SK-N-SH (cell line): ENCODE data around the gene ERC2. TPM values are rescaled to one million over a fixed set of nuclear protein-coding genes. Genes with fewer than 3 reads are reported as not detected.

Source experiments
- CTCF ChIA-PET: fragments of 300-600, 350-600 bp; formaldehyde crosslinking; extraction: SDS; loops from one replicate; lab custom pipeline; 2021; lab: Yijun Ruan, JAX
- POLR2A ChIA-PET: fragments of 350-600 bp; sonication (Branson Sonifier 250); formaldehyde crosslinking; extraction: SDS; loops from one replicate; lab custom pipeline; 2020; ENCODE audit warnings: antibody characterized with exemption, inconsistent platforms; lab: Yijun Ruan, JAX
- DNase-seq: peaks from one replicate; pipeline ENCODE4 v3.0.0; 2012
- H2AFZ ChIP-seq: fragments of 200-600 bp; sonication (generic); 2 replicates; pipeline ENCODE4 v1.8.1; 2016; ENCODE audit warnings: antibody characterized with exemption, mild to moderate bottlenecking, low read depth
- H3F3A ChIP-seq: fragments of 200-600 bp; sonication (generic); replicated peaks from 2 replicates; pipeline ENCODE3; 2016; ENCODE audit warnings: antibody characterized with exemption, mild to moderate bottlenecking; ENCODE audit not compliant: insufficient read depth
- H3K27ac ChIP-seq, 2 experiments: fragments of 200-500 bp in 1 of 2; fragments of 200-600 bp in 1 of 2; sonication (Bioruptor generic) in 1 of 2; sonication (generic), shearing (Covaris generic) in 1 of 2; 2 replicates each; pipeline versions ENCODE4 v1.5.1 to v1.6.1; 2014 to 2016; ENCODE audit warnings: low read depth in 2 of 2, inconsistent platforms in 1 of 2, low read length in 1 of 2, mild to moderate bottlenecking in 1 of 2, mixed read lengths in 1 of 2
- H3K27me3 ChIP-seq: fragments of 200-600 bp; sonication (generic), shearing (Covaris generic); 2 replicates; pipeline ENCODE4 v1.6.1; 2016; ENCODE audit warnings: mixed run types; ENCODE audit not compliant: insufficient read depth
- H3K36me3 ChIP-seq, 2 experiments: fragments of 200-500 bp in 1 of 2; fragments of 200-600 bp in 1 of 2; sonication (Bioruptor generic) in 1 of 2; sonication (generic) in 1 of 2; replicated peaks in 1 of 2; 2 replicates each; pipeline versions ENCODE3 to v1.5.1; 2014 to 2016; ENCODE audit warnings: low read length in 1 of 2, mild to moderate bottlenecking in 1 of 2; ENCODE audit not compliant: insufficient read depth in 2 of 2, control insufficient read depth in 1 of 2
- H3K4me1 ChIP-seq, 2 experiments: fragments of 200-500 bp in 1 of 2; fragments of 200-600 bp in 1 of 2; sonication (Bioruptor generic) in 1 of 2; sonication (generic), shearing (Covaris generic) in 1 of 2; 2 replicates each; pipeline versions ENCODE4 v1.5.1 to v1.6.1; 2014 to 2016; ENCODE audit warnings: low read depth in 1 of 2, low read length in 1 of 2, mixed run types in 1 of 2; ENCODE audit not compliant: insufficient read depth in 2 of 2, control insufficient read depth in 1 of 2
- H3K4me2 ChIP-seq: fragments of 200-600 bp; sonication (generic), shearing (Covaris generic); 2 replicates; pipeline ENCODE4 v1.6.1; 2017; ENCODE audit warnings: mixed run types
- H3K4me3 ChIP-seq, 2 experiments: fragments of 200-500 bp in 1 of 2; fragments of 200-600 bp in 1 of 2; sonication (Bioruptor generic) in 1 of 2; sonication (generic), shearing (Covaris generic) in 1 of 2; 2 replicates each; pipeline versions ENCODE4 v1.5.1 to v1.8.1; 2014 to 2016; ENCODE audit warnings: low read depth in 2 of 2, inconsistent platforms in 1 of 2, low read length in 1 of 2, mild to moderate bottlenecking in 1 of 2, mixed read lengths in 1 of 2, moderate library complexity in 1 of 2
- H3K79me2 ChIP-seq: fragments of 200-600 bp; sonication (generic); 2 replicates; pipeline ENCODE4 v1.8.1; 2017; ENCODE audit warnings: mild to moderate bottlenecking; ENCODE audit not compliant: insufficient read depth
- H3K9ac ChIP-seq: fragments of 200-600 bp; sonication (generic); 2 replicates; pipeline ENCODE4 v1.6.1; 2017; ENCODE audit warnings: mixed run types
- H3K9me2 ChIP-seq: fragments of 200-600 bp; sonication (generic); 2 replicates; pipeline ENCODE4 v1.6.1; 2017; ENCODE audit warnings: mixed run types
- H3K9me3 ChIP-seq: fragments of 200-600 bp; sonication (generic); 2 replicates; pipeline ENCODE4 v1.6.1; 2017; ENCODE audit warnings: mixed run types, mild to moderate bottlenecking, moderate library complexity
- H4K20me1 ChIP-seq: fragments of 200-600 bp; sonication (generic); 2 replicates; pipeline ENCODE4 v1.6.1; 2017; ENCODE audit warnings: mild to moderate bottlenecking, mixed run types; ENCODE audit not compliant: insufficient read depth
- CHD2 ChIP-seq: fragments of 150-350 bp; IDR thresholded peaks from 2 replicates; pipeline ENCODE4 v1.6.1; 2018; ENCODE audit warnings: low read length; ENCODE audit not compliant: partially characterized antibody
- ELF1 ChIP-seq: IDR thresholded peaks from 2 replicates; pipeline ENCODE4 v1.4.0; 2012
- FOSL2 ChIP-seq: IDR thresholded peaks from 2 replicates; pipeline ENCODE4 v1.4.0; 2012; ENCODE audit warnings: low read depth, mild to moderate bottlenecking, moderate library complexity, borderline replicate concordance
- GATA2 ChIP-seq: sonication (generic); formaldehyde crosslinking; IDR thresholded peaks from 2 replicates; pipeline ENCODE4 v1.5.0; 2020; ENCODE audit warnings: mild to moderate bottlenecking, missing genetic modification reagents
- MEF2A ChIP-seq: IDR thresholded peaks from 2 replicates; pipeline ENCODE4 v1.4.0; 2012; ENCODE audit warnings: low read depth, borderline replicate concordance
- MXI1 ChIP-seq: IDR thresholded peaks from 2 replicates; pipeline ENCODE4 v1.6.1; 2012; ENCODE audit warnings: mild to moderate bottlenecking, low read depth, low read length, improper control_type of control experiment
- POLR2AphosphoS5 ChIP-seq: IDR thresholded peaks from 2 replicates; pipeline ENCODE4 v1.6.1; 2012; ENCODE audit warnings: low read depth, low read length
- RCOR1 ChIP-seq: fragments of 150-350 bp; IDR thresholded peaks from 2 replicates; pipeline ENCODE4 v1.6.1; 2017; ENCODE audit warnings: antibody characterized with exemption, low read length
- RXRA ChIP-seq: IDR thresholded peaks from 2 replicates; pipeline ENCODE4 v1.4.0; 2012; ENCODE audit warnings: low read depth, mild to moderate bottlenecking, borderline replicate concordance
- SIN3A ChIP-seq: IDR thresholded peaks from 2 replicates; pipeline ENCODE4 v1.6.1; 2012; ENCODE audit warnings: low read depth, mild to moderate bottlenecking, low read length, moderate library complexity, borderline replicate concordance
- SMC3 ChIP-seq: IDR thresholded peaks from 2 replicates; pipeline ENCODE4 v1.6.1; 2012; ENCODE audit warnings: low read depth, low read length, improper control_type of control experiment
- TCF12 ChIP-seq: IDR thresholded peaks from 2 replicates; pipeline ENCODE4 v1.4.0; 2012
- TEAD4 ChIP-seq: IDR thresholded peaks from 2 replicates; pipeline ENCODE4 v1.4.0; 2012; ENCODE audit warnings: mild to moderate bottlenecking, borderline replicate concordance; ENCODE audit not compliant: insufficient read depth
- YY1 ChIP-seq: IDR thresholded peaks from 2 replicates; pipeline ENCODE4 v1.4.0; 2012; ENCODE audit warnings: low read depth, mild to moderate bottlenecking
- WGBS: methylation state at CpG from one replicate; pipeline ENCODE4 v1.1.6; 2017; ENCODE audit warnings: low lambda C conversion rate; 5-methylcytosine and 5-hydroxymethylcytosine counted together
- polyA plus RNA-seq, 3 experiments: library from polyadenylated mRNA; depleted of rRNA; stranded (reverse); fragments of >200 nt; gene quantifications; 2 replicates each; pipeline ENCODE4 v1.2.3, GENCODE V29; 2012
- TF ChIP-seq, protein P1 (sequence below): IDR thresholded peaks from 2 replicates; pipeline ENCODE4 v1.4.0; 2012; ENCODE audit warnings: low read depth, borderline replicate concordance
- TF ChIP-seq, protein P2 (sequence below): fragments of 200-600 bp; sonication (generic); IDR thresholded peaks from 2 replicates; pipeline ENCODE4 v1.6.1; 2017; ENCODE audit warnings: antibody characterized with exemption, mild to moderate bottlenecking, moderate library complexity
- TF ChIP-seq, protein P3 (sequence below): IDR thresholded peaks from 2 replicates; pipeline ENCODE4 v1.4.0; 2012; ENCODE audit warnings: low read depth, borderline replicate concordance
- TF ChIP-seq, protein P4 (sequence below): fragments of 150-350 bp; IDR thresholded peaks from 2 replicates; pipeline ENCODE4 v1.6.1; 2017; ENCODE audit warnings: antibody characterized with exemption, low read length, low read depth, borderline replicate concordance

ERC2 gene
- polyA plus RNA-seq, 1 of the 3 experiments (the other 2 are of a cell fraction) = 1.6 TPM

DNA sequence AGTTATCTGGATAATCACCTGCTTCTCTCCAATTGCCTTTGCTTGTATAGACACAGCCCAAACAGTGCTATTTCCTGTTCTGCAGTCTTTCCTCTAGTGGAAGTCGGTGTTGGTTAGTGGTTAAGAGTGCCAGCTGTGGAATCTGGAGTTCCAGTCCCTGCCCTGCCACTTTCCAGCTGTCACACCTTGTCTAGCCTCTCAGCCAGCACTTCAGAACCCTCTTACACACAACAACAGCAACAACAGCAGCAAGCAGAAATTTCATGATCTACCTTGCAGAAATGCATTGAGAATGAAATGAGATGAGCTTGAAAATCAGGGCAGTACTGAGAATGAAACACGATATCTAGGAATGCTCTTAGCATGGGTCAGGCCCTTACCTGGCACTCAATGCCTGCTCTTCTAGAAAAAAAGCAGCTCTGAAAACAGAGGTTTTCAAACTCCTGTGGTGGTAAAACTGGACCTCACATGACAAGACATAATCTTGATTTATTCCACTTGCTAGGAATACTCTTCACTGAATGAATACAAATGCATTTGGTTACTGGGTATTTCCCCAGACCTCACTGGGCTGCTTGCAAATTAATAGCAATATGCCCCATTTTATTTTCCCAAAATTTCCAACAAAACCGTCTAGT lies 977.9 kb downstream of the ERC2 start:
- Histone ChIP-seq H3F3A (peaks cover 17% of the 10 kb centered on the region), H3K9ac (no peak overlapping the region), H3K27me3 (no peaks in the 10 kb centered on the region), H3K36me3 (no peaks in the 10 kb centered on the region), H3K9me2 (no peaks in the 10 kb centered on the region), H3K4me1 (peaks cover 11 to 28% of the 10 kb centered on the region in 2 experiments), H3K9me3 (no peaks in the 10 kb centered on the region), H4K20me1 (no peaks in the 10 kb centered on the region), H3K79me2 (peaks cover 27% of the 10 kb centered on the region), H3K4me2 (no peak overlapping the region; the same call in 1 of the 2 replicates), H2AFZ (no peak overlapping the region), H3K27ac (peak overlapping the region; percentile 24 to 58; a peak in 2 of 4 replicates), H3K4me3 (no peak overlapping the region)
- DNase-seq = no peak
- 57% methylated on average over 3 of the region's 3 CpGs for WGBS
- no peak for TF ChIP-seq FOSL2
- no peak for TF ChIP-seq MEF2A
- TF ChIP-seq GATA2 (CRISPR knock-in tag) = no peak
- TF ChIP-seq CHD2 = no peak
- TF ChIP-seq SMC3 = no peak
- TF ChIP-seq RXRA = no peak
- no peak for TF ChIP-seq YY1
- TF ChIP-seq, protein P1, sequence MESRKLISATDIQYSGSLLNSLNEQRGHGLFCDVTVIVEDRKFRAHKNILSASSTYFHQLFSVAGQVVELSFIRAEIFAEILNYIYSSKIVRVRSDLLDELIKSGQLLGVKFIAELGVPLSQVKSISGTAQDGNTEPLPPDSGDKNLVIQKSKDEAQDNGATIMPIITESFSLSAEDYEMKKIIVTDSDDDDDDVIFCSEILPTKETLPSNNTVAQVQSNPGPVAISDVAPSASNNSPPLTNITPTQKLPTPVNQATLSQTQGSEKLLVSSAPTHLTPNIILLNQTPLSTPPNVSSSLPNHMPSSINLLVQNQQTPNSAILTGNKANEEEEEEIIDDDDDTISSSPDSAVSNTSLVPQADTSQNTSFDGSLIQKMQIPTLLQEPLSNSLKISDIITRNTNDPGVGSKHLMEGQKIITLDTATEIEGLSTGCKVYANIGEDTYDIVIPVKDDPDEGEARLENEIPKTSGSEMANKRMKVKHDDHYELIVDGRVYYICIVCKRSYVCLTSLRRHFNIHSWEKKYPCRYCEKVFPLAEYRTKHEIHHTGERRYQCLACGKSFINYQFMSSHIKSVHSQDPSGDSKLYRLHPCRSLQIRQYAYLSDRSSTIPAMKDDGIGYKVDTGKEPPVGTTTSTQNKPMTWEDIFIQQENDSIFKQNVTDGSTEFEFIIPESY = no peak
- no peak for TF ChIP-seq RCOR1
- no peak for TF ChIP-seq TEAD4
- TF ChIP-seq, protein P2, sequence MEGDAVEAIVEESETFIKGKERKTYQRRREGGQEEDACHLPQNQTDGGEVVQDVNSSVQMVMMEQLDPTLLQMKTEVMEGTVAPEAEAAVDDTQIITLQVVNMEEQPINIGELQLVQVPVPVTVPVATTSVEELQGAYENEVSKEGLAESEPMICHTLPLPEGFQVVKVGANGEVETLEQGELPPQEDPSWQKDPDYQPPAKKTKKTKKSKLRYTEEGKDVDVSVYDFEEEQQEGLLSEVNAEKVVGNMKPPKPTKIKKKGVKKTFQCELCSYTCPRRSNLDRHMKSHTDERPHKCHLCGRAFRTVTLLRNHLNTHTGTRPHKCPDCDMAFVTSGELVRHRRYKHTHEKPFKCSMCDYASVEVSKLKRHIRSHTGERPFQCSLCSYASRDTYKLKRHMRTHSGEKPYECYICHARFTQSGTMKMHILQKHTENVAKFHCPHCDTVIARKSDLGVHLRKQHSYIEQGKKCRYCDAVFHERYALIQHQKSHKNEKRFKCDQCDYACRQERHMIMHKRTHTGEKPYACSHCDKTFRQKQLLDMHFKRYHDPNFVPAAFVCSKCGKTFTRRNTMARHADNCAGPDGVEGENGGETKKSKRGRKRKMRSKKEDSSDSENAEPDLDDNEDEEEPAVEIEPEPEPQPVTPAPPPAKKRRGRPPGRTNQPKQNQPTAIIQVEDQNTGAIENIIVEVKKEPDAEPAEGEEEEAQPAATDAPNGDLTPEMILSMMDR = no peak
- no peak for TF ChIP-seq TCF12
- TF ChIP-seq ELF1 = no peak
- TF ChIP-seq POLR2AphosphoS5 = no peak
- TF ChIP-seq MXI1 = no peak
- TF ChIP-seq SIN3A = no peak
- TF ChIP-seq, protein P3, sequence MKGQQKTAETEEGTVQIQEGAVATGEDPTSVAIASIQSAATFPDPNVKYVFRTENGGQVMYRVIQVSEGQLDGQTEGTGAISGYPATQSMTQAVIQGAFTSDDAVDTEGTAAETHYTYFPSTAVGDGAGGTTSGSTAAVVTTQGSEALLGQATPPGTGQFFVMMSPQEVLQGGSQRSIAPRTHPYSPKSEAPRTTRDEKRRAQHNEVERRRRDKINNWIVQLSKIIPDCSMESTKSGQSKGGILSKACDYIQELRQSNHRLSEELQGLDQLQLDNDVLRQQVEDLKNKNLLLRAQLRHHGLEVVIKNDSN = no peak
- TF ChIP-seq, protein P4, sequence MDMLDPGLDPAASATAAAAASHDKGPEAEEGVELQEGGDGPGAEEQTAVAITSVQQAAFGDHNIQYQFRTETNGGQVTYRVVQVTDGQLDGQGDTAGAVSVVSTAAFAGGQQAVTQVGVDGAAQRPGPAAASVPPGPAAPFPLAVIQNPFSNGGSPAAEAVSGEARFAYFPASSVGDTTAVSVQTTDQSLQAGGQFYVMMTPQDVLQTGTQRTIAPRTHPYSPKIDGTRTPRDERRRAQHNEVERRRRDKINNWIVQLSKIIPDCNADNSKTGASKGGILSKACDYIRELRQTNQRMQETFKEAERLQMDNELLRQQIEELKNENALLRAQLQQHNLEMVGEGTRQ = no peak
- POLR2A ChIA-PET = no interaction called here
- CTCF ChIA-PET = interaction anchor here (0.7 kb wide), 1 partner anchor 256 kb away, joined by 4 read pairs; no protein-coding TSS in a partner anchor
